ENCODE data around the gene C11orf42.

C11orf42 gene

GRCh38 chr11:6260207-6260726 is 54.9 kb downstream of the C11orf42 start:
- no peak for FAIRE-seq

Data from TTC549 (cell line).